Fibroblast of pulmonary artery (primary cell): ENCODE data around the gene FZD4.

Experiments
- DNase-seq: peaks from one replicate; pipeline ENCODE4 v3.0.0-alpha.2; 2010; ENCODE audit warnings: low read depth
- H3K4me3 ChIP-seq: replicated peaks from 2 replicates; pipeline ENCODE4 v1.5.1; 2011; ENCODE audit warnings: low read depth, mild to moderate bottlenecking, control low read depth, low read length, moderate library complexity
- CTCF ChIP-seq: IDR thresholded peaks from 2 replicates; pipeline ENCODE4 v1.5.1; 2011; ENCODE audit warnings: mild to moderate bottlenecking, control low read depth, low read length, inconsistent platforms; ENCODE audit errors: missing control alignments

The FZD4 gene

GRCh38 chr11:86981777-86982540, 26.8 kb upstream of the FZD4 start:
- no peak overlapping the region for H3K4me3 ChIP-seq
- no peak for TF ChIP-seq CTCF
- no peak for DNase-seq

- no peak for DNase-seq
- TF ChIP-seq CTCF = no peak
- no peak overlapping the region for H3K4me3 ChIP-seq
Measured at GRCh38 chr11:86980086-86980796, 25.0 kb upstream of the FZD4 start.

- DNase-seq = peak; percentile 73
- peak; percentile 78 for TF ChIP-seq CTCF
- no peak overlapping the region for H3K4me3 ChIP-seq
Measured at GRCh38 chr11:86978756-86979608, 23.8 kb upstream of the FZD4 start.

- peak; percentile 39 for DNase-seq
- H3K4me3 ChIP-seq = no peak overlapping the region
- no peak for TF ChIP-seq CTCF
Measured at GRCh38 chr11:86978247-86978646, 23.1 kb upstream of the FZD4 start.

DNA sequence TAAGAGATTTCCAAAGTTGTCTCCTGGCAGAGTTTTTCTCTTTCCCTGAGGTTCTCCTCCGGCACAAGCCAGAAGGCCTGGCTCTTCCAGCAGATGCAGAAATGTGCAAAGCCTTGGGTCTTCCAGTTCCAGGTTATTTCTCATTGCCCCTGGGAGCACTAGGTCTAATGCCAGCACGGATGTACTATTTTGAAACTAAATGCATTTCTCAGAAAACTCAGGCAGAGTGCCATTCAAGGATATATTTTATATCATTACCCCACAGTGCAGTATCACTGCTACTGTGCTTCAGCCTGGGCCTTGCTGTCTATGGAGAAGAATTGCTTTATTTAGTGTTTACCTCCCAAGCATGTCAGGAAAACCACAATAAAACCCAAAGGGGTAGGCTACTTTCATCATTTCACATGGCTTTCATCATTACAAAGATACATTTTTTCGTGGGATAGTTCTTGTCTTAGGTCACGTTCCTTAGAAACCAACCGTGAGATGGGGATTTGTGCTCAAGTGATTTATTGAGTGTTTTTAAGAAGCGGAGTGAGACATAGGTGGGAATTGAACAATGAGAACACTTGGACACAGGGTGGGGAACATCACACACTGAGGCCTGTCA, 22.4 kb upstream of the FZD4 start:
- DNase-seq = no peak
- no peak for TF ChIP-seq CTCF
- H3K4me3 ChIP-seq = no peak overlapping the region

- no peak overlapping the region for H3K4me3 ChIP-seq
- no peak for DNase-seq
- no peak for TF ChIP-seq CTCF
Measured at GRCh38 chr11:86972734-86973133, 17.5 kb upstream of the FZD4 start.
